HepG2 (cell line): ENCODE measurements around the gene FILIP1. TPM values are rescaled to one million over a fixed set of nuclear protein-coding genes. Genes with fewer than 3 reads are reported as not detected.

ENCODE experiments used
- CREM ChIP-seq, 2 experiments: sonication (generic) in 1 of 2; formaldehyde crosslinking in 1 of 2; IDR thresholded peaks; 2 replicates each; pipeline versions ENCODE4 v1.4.0 to v1.6.1; 2016 to 2020; ENCODE audit warnings: antibody characterized with exemption in 1 of 2, mild to moderate bottlenecking in 1 of 2, missing genetic modification reagents in 1 of 2
- FOXC1 ChIP-seq: sonication (generic); formaldehyde crosslinking; IDR thresholded peaks from 2 replicates; pipeline ENCODE4 v1.8.0; 2022; ENCODE audit warnings: mild to moderate bottlenecking, missing genetic modification reagents, borderline replicate concordance
- MATR3 ChIP-seq: sonication (generic); formaldehyde crosslinking; IDR thresholded peaks from 2 replicates; pipeline ENCODE4 v1.4.0; 2020; ENCODE audit warnings: missing genetic modification reagents
- NFATC3 ChIP-seq: sonication (generic); formaldehyde crosslinking; IDR thresholded peaks from 2 replicates; pipeline ENCODE4 v1.5.1; 2020; ENCODE audit warnings: mild to moderate bottlenecking, missing genetic modification reagents
- PHF5A ChIP-seq: IDR thresholded peaks from one replicate; pipeline ENCODE4 v1.6.1; 2018; ENCODE audit warnings: low read depth, missing genetic modification reagents; ENCODE audit not compliant: unreplicated experiment
- RBAK ChIP-seq: sonication (generic); formaldehyde crosslinking; IDR thresholded peaks from 2 replicates; pipeline ENCODE4 v1.5.1; 2020; ENCODE audit warnings: mild to moderate bottlenecking, missing genetic modification reagents
- SALL2 ChIP-seq: sonication (generic); formaldehyde crosslinking; IDR thresholded peaks from 2 replicates; pipeline ENCODE4 v1.8.1; 2023; ENCODE audit warnings: mild to moderate bottlenecking, missing genetic modification reagents, inconsistent platforms
- STAG1 ChIP-seq: sonication (generic); formaldehyde crosslinking; IDR thresholded peaks from 2 replicates; pipeline ENCODE4 v1.4.0; 2020; ENCODE audit warnings: missing genetic modification reagents
- STAT5B ChIP-seq: sonication (generic); formaldehyde crosslinking; IDR thresholded peaks from 2 replicates; pipeline ENCODE4 v1.4.0; 2020; ENCODE audit warnings: missing genetic modification reagents
- ZBTB8A ChIP-seq: sonication (generic); formaldehyde crosslinking; IDR thresholded peaks from 2 replicates; pipeline ENCODE4 v1.4.0; 2020; ENCODE audit warnings: mild to moderate bottlenecking, low read depth, missing genetic modification reagents, borderline replicate concordance
- ZFAT ChIP-seq: sonication (generic); formaldehyde crosslinking; conservative IDR thresholded peaks from 2 replicates; pipeline ENCODE4 v1.8.1; 2023; ENCODE audit warnings: missing genetic modification reagents, inconsistent platforms
- ZFP82 ChIP-seq: sonication (generic); formaldehyde crosslinking; IDR thresholded peaks from 2 replicates; pipeline ENCODE4 v1.5.1; 2020; ENCODE audit warnings: mild to moderate bottlenecking, missing genetic modification reagents, borderline replicate concordance
- ZNF136 ChIP-seq: sonication (generic); formaldehyde crosslinking; IDR thresholded peaks from 2 replicates; pipeline ENCODE4 v1.8.1; 2022; ENCODE audit warnings: low read depth, mild to moderate bottlenecking, moderate library complexity, missing genetic modification reagents
- ZNF230 ChIP-seq: sonication (generic); formaldehyde crosslinking; IDR thresholded peaks from 2 replicates; pipeline ENCODE4 v1.4.0; 2020; ENCODE audit warnings: mild to moderate bottlenecking, missing genetic modification reagents
- ZNF274 ChIP-seq: sonication (generic); formaldehyde crosslinking; IDR thresholded peaks from 2 replicates; pipeline ENCODE4 v1.5.1; 2020; ENCODE audit warnings: mild to moderate bottlenecking, missing genetic modification reagents
- ZNF343 ChIP-seq: sonication (generic); formaldehyde crosslinking; IDR thresholded peaks from 2 replicates; pipeline ENCODE4 v1.4.0; 2020; ENCODE audit warnings: mild to moderate bottlenecking, missing genetic modification reagents
- ZNF350 ChIP-seq: sonication (generic); formaldehyde crosslinking; IDR thresholded peaks from 2 replicates; pipeline ENCODE4 v1.4.0; 2020; ENCODE audit warnings: mild to moderate bottlenecking, low read depth, missing genetic modification reagents, borderline replicate concordance
- ZNF530 ChIP-seq: sonication (generic); formaldehyde crosslinking; IDR thresholded peaks from 2 replicates; pipeline ENCODE4 v1.5.0; 2020; ENCODE audit warnings: low read depth, mild to moderate bottlenecking, missing genetic modification reagents
- ZNF569 ChIP-seq: sonication (generic); formaldehyde crosslinking; IDR thresholded peaks from 2 replicates; pipeline ENCODE4 v1.5.0; 2020; ENCODE audit warnings: mild to moderate bottlenecking, missing genetic modification reagents, moderate library complexity, borderline replicate concordance
- ZNF572 ChIP-seq: sonication (generic); formaldehyde crosslinking; IDR thresholded peaks from 2 replicates; pipeline ENCODE4 v1.5.1; 2020; ENCODE audit warnings: mild to moderate bottlenecking, missing genetic modification reagents
- ZNF761 ChIP-seq: sonication (generic); formaldehyde crosslinking; conservative IDR thresholded peaks from 2 replicates; pipeline ENCODE4 v1.4.0; 2020; ENCODE audit warnings: mild to moderate bottlenecking, missing genetic modification reagents
- ZSCAN31 ChIP-seq: sonication (generic); formaldehyde crosslinking; IDR thresholded peaks from 2 replicates; pipeline ENCODE4 v1.5.0; 2020; ENCODE audit warnings: low read depth, mild to moderate bottlenecking, missing genetic modification reagents
- polyA plus RNA-seq, 8 experiments: library from polyadenylated mRNA; depleted of rRNA in 3 of 8; stranded (reverse) in 7 of 8; unstranded in 1 of 8; fragments of >200 nt; fragmentation: Illumina TruSeq in 4 of 8; extraction: Trizol in 4 of 8; gene quantifications; 2 replicates each; pipeline versions ENCODE4 v1.2.1 to v1.2.3, GENCODE V29; 2011 to 2016; ENCODE audit warnings: low read depth in 4 of 8, missing spikeins in 1 of 8, mixed read lengths in 1 of 8; ENCODE audit not compliant: insufficient read depth in 1 of 8
- total RNA-seq, 5 experiments: library from RNA; depleted of rRNA; stranded (reverse); fragments of >200 nt; fragmentation: Illumina TruSeq; extraction: Trizol; gene quantifications; 2 replicates each; pipeline ENCODE4 v1.2.3, GENCODE V29; 2016; ENCODE audit warnings: low read depth in 1 of 5
- TF ChIP-seq, protein P1 (sequence below): sonication (generic); formaldehyde crosslinking; IDR thresholded peaks from 2 replicates; pipeline ENCODE4 v1.8.1; 2023; ENCODE audit warnings: missing genetic modification reagents, mild to moderate bottlenecking, borderline replicate concordance
- TF ChIP-seq, protein P2 (sequence below): IDR thresholded peaks from 2 replicates; pipeline ENCODE4 v1.6.1; 2016; ENCODE audit warnings: mild to moderate bottlenecking
- TF ChIP-seq, protein P3 (sequence below): sonication (generic); formaldehyde crosslinking; IDR thresholded peaks from 2 replicates; pipeline ENCODE4 v1.4.0; 2020; ENCODE audit warnings: missing genetic modification reagents

Gene FILIP1
- total and polyA plus RNA-seq, 2 of the 13 experiments (the other 11 are each of a cell fraction or from before 2014, with no cell fraction given) = not detected

DNA sequence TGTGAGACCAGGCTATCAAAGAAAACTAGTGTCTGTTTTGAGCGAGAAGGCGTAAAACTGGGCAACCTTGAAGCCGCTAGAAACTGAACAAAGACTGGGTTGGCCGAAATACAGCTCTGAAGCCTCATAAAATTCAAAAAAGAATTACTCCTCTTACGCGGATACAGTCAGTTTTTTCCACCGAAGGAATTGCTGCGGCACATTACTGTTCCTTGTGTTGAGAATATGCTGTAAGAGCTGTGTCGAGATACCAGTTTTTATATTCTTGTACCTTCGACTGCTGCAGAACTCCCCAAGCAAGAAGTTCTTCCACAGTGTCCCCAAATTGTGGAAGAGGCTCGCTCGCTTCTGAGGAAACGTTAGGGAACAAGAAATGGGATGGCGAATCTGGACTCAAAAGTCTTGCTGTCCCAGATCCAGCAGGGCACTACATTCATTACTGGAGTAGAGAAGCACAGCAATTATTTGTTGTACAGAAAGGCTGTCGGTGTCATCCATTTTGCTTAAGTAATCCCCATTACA lies 249.5 kb downstream of the FILIP1 start (continued):
- TF ChIP-seq ZNF136 (CRISPR knock-in tag) (peak; percentile 46; the same call in 1 of the 2 replicates), ZNF572 (no peak), NFATC3 (CRISPR knock-in tag) (no peak), ZFAT (CRISPR knock-in tag) (no peak), ZNF230 (CRISPR knock-in tag) (no peak), STAT5B (CRISPR knock-in tag) (no peak), ZNF530 (no peak), ZNF761 (CRISPR knock-in tag) (no peak), RBAK (CRISPR knock-in tag) (no peak), ZNF350 (no peak; the same call in none of the 2 replicates), ZNF343 (CRISPR knock-in tag) (no peak), ZNF274 (CRISPR knock-in tag) (peak; percentile 5; the same call in 1 of the 2 replicates), ZBTB8A (CRISPR knock-in tag) (no peak), SALL2 (CRISPR knock-in tag) (no peak), ZSCAN31 (CRISPR knock-in tag) (0 out of 2 replicates have a peak, but pooled peaks have one; percentile 11), MATR3 (no peak), ZNF569 (CRISPR knock-in tag) (no peak), PHF5A (peak; percentile 2), CREM (IDR thresholded peaks at IDR 0.05) (peak; percentile 5; the same call in 1 of the 2 replicates), CREM (CRISPR knock-in tag; IDR thresholded peaks at IDR 0.05) (no peak), ZFP82 (CRISPR knock-in tag) (no peak), STAG1 (CRISPR knock-in tag) (0 out of 2 replicates have a peak, but pooled peaks have one; percentile 1), FOXC1 (CRISPR knock-in tag) (0 out of 2 replicates have a peak, but pooled peaks have one; percentile 1)
- TF ChIP-seq, protein P1, sequence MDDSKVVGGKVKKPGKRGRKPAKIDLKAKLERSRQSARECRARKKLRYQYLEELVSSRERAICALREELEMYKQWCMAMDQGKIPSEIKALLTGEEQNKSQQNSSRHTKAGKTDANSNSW (CRISPR knock-in tag) = no peak
- TF ChIP-seq, protein P2, sequence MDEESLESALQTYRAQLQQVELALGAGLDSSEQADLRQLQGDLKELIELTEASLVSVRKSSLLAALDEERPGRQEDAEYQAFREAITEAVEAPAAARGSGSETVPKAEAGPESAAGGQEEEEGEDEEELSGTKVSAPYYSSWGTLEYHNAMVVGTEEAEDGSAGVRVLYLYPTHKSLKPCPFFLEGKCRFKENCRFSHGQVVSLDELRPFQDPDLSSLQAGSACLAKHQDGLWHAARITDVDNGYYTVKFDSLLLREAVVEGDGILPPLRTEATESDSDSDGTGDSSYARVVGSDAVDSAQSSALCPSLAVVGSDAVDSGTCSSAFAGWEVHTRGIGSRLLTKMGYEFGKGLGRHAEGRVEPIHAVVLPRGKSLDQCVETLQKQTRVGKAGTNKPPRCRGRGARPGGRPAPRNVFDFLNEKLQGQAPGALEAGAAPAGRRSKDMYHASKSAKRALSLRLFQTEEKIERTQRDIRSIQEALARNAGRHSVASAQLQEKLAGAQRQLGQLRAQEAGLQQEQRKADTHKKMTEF (CRISPR knock-in tag) = 0 out of 2 replicates have a peak, but pooled peaks have one; percentile 11
- TF ChIP-seq, protein P3, sequence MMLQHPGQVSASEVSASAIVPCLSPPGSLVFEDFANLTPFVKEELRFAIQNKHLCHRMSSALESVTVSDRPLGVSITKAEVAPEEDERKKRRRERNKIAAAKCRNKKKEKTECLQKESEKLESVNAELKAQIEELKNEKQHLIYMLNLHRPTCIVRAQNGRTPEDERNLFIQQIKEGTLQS = no peak
